ENCODE measurements around the gene SYNGAP1.

DNA sequence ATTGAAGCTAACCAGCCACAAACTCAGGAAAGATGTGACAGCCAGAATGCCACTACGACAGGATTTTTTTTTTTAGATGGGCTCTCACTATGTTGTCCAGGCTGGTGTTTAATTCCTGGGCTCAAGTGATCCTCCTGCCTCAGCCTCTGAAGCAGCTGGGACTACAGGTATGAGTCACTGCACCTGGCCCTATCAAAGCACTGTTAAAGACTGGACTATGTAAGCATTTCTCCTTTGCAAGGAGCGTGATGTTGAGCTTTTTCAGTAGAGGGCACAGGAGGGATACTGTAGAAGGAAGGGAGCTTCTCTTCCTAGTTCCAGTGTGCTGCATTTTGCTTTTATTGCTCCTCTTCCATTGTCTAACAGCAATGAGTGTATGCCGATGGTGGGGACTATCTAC, 70.3 kb downstream of the SYNGAP1 start:
- TF ChIP-seq, protein P1, sequence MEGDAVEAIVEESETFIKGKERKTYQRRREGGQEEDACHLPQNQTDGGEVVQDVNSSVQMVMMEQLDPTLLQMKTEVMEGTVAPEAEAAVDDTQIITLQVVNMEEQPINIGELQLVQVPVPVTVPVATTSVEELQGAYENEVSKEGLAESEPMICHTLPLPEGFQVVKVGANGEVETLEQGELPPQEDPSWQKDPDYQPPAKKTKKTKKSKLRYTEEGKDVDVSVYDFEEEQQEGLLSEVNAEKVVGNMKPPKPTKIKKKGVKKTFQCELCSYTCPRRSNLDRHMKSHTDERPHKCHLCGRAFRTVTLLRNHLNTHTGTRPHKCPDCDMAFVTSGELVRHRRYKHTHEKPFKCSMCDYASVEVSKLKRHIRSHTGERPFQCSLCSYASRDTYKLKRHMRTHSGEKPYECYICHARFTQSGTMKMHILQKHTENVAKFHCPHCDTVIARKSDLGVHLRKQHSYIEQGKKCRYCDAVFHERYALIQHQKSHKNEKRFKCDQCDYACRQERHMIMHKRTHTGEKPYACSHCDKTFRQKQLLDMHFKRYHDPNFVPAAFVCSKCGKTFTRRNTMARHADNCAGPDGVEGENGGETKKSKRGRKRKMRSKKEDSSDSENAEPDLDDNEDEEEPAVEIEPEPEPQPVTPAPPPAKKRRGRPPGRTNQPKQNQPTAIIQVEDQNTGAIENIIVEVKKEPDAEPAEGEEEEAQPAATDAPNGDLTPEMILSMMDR (IDR thresholded peaks at IDR 0.05), result no peak
- TF ChIP-seq EP300 (IDR thresholded peaks at IDR 0.05) (no peak), POLR2A (IDR thresholded peaks at IDR 0.05) (no peak), POLR2AphosphoS5 (IDR thresholded peaks at IDR 0.05) (no peak)
